Measurements from ENCODE around the gene CCDC167. TPM values are rescaled to one million over a fixed set of nuclear protein-coding genes. Genes with fewer than 3 reads are reported as not detected.

CCDC167 gene
- total and polyA plus RNA-seq, 2 of the 8 experiments (the other 6 are each of a cell fraction or from before 2014, with no cell fraction given): 11.0 to 26.5 TPM

- H3K36me3 ChIP-seq (ENCODE audit: control insufficient read depth in 2 of 4, insufficient read depth in 4 of 4, low read length in 3 of 4): no peaks in the 10 kb centered on the region
- no peak overlapping the region for H3K4ac ChIP-seq (replicated peaks; ENCODE audit: insufficient read length, low read depth, low read length)
- H3K4me2 ChIP-seq (ENCODE audit: insufficient read depth in 1 of 2, low read depth in 2 of 2, low read length in 2 of 2): no peak overlapping the region
- H2BK12ac ChIP-seq (ENCODE audit: low read depth, low read length): no peak overlapping the region
- H4K91ac ChIP-seq (replicated peaks; ENCODE audit: insufficient read length, low read length): no peak overlapping the region
- no peak overlapping the region for H3K18ac ChIP-seq (ENCODE audit: extremely low read depth, low read length)
- no peak overlapping the region for H2BK120ac ChIP-seq (replicated peaks; ENCODE audit: low read depth, low read length)
- no peak overlapping the region for H3K4me3 ChIP-seq (ENCODE audit: extremely low read depth in 1 of 4, insufficient read depth in 2 of 4, low read depth in 3 of 4, low read length in 4 of 4)
- peaks cover 0 to 2% (median 0%) of the 10 kb centered on the region in 4 experiments; a peak in 1 of 7 replicates for H3K27me3 ChIP-seq (replicated peaks in 1 of 4; ENCODE audit: control insufficient read depth in 3 of 4, extremely low read depth in 1 of 4, insufficient read depth in 3 of 4, low read length in 3 of 4)
- no peak overlapping the region for H4K8ac ChIP-seq (ENCODE audit: extremely low read depth, insufficient read depth, low read length)
- no peak overlapping the region for H3K9ac ChIP-seq (replicated peaks in 1 of 4; ENCODE audit: extremely low read depth in 1 of 4, low read depth in 3 of 4, low read length in 3 of 4)
- H3K79me1 ChIP-seq (ENCODE audit: low read depth, low read length): no peaks in the 10 kb centered on the region
- H2AK5ac ChIP-seq (ENCODE audit: low read depth, low read length): no peak overlapping the region
- H2BK5ac ChIP-seq (ENCODE audit: low read depth, low read length): no peak overlapping the region
- H3K23ac ChIP-seq (ENCODE audit: insufficient read length): no peak overlapping the region
- peaks cover 12 to 30% (median 18%) of the 10 kb centered on the region in 4 experiments for H3K4me1 ChIP-seq (replicated peaks in 1 of 4; ENCODE audit: control insufficient read depth in 3 of 4, insufficient read depth in 4 of 4, low read length in 3 of 4)
- DNase-seq (ENCODE audit: low read depth in 1 of 2, low spot score in 2 of 2) (no peak), FAIRE-seq (no peak)
- H3K27ac ChIP-seq (ENCODE audit: low read depth, low read length): no peak overlapping the region
- H3K56ac ChIP-seq (replicated peaks; ENCODE audit: insufficient read length, low read depth, low read length): no peak overlapping the region
- no peak overlapping the region for H2BK15ac ChIP-seq (ENCODE audit: low read length)
- no peaks in the 10 kb centered on the region for H3K9me3 ChIP-seq (ENCODE audit: insufficient read depth in 2 of 2, low read depth in 1 of 2, low read length in 1 of 2)
- H3K23me2 ChIP-seq (ENCODE audit: low read depth, low read length): no peaks in the 10 kb centered on the region
- H3K14ac ChIP-seq (ENCODE audit: insufficient read length): no peak overlapping the region
- H4K20me1 ChIP-seq (replicated peaks in 1 of 2; ENCODE audit: control insufficient read depth in 1 of 2, insufficient read depth in 2 of 2, low read length in 2 of 2): peaks cover 0 to 3% of the 10 kb centered on the region in 2 experiments
- no peak overlapping the region for H2BK20ac ChIP-seq (ENCODE audit: low read length)
- POLR2A ChIA-PET (ENCODE audit: partially characterized antibody): interaction anchor here (1.2 to 3.2 kb wide), 3 partner anchors 10 to 27 kb away, joined by 3 to 10 read pairs (median 3); partner anchors contain the start of gene CCDC167
- H2AFZ ChIP-seq (ENCODE audit: low read length): no peak overlapping the region
- CTCF ChIA-PET (ENCODE audit: partially characterized antibody): interaction anchor here (0.7 to 4.6 kb wide), 7 partner anchors 12 to 1502 kb away, joined by 3 to 25 read pairs (median 8); no protein-coding TSS in a partner anchor
- WGBS, 2 experiments (ENCODE audit: extremely low coverage in 1 of 2, insufficient coverage in 1 of 2, insufficient read length in 1 of 2, insufficient replicate concordance in 2 of 2, low coverage in 1 of 2, low lambda C conversion rate in 2 of 2, missing lambda C conversion rate in 1 of 2): 83% methylated on average over 10 of the region's 10 CpGs; no CpG with 5 or more reads in 1 of the 2 experiments
- no peak overlapping the region for H4K5ac ChIP-seq (ENCODE audit: insufficient read length, low read depth, low read length)
- no peaks in the 10 kb centered on the region for H3K79me2 ChIP-seq (ENCODE audit: control insufficient read depth in 1 of 2, insufficient read depth in 2 of 2, low read length in 2 of 2)
- TF ChIP-seq KDM1A (IDR thresholded peaks at IDR 0.05; ENCODE audit: borderline replicate concordance, low read length) (no peak), SP1 (IDR thresholded peaks at IDR 0.05; ENCODE audit: low read depth, low read length) (no peak), CTBP2 (IDR thresholded peaks at IDR 0.05; ENCODE audit: borderline replicate concordance, insufficient read depth, insufficient read length, low read length) (no peak), BCL11A (IDR thresholded peaks at IDR 0.05; ENCODE audit: low read depth in 2 of 2, low read length in 2 of 2) (no peak), RFX5 (IDR thresholded peaks at IDR 0.05; ENCODE audit: borderline replicate concordance, low read depth, low read length) (no peak), JUN (IDR thresholded peaks at IDR 0.05; ENCODE audit: low read depth, low read length) (no peak), HDAC6 (IDR thresholded peaks at IDR 0.05; ENCODE audit: low read depth, low read length) (no peak), TAF1 (IDR thresholded peaks at IDR 0.05; ENCODE audit: low read depth, low read length) (no peak), ASH2L (IDR thresholded peaks at IDR 0.05; ENCODE audit: low read length) (no peak), SP4 (IDR thresholded peaks at IDR 0.05; ENCODE audit: low read length) (no peak), MAFK (IDR thresholded peaks at IDR 0.05; ENCODE audit: low read depth, low read length) (no peak), CREB1 (IDR thresholded peaks at IDR 0.05) (no peak), EZH2 (IDR thresholded peaks at IDR 0.05; ENCODE audit: low read depth, low read length, severe bottlenecking) (no peak), TEAD4 (IDR thresholded peaks at IDR 0.05; ENCODE audit: low read depth, low read length) (no peak)
Observed at GRCh38 chr6:37489697-37490336, 9.9 kb downstream of the CCDC167 start.
